NCI-H2081 treated with DMSO at 0.1 percent for 48 hours (cell line): Measurements from ENCODE around the gene ZFR.
"Not testable (repeated sequence)": the region's sequence is repeated elsewhere in the genome, so short reads cannot be mapped to it uniquely, and the experiment has no call there.

Experiments used
- DNase-seq: peaks from one replicate; lab custom pipeline; 2025; lab: John Stamatoyannopoulos, UW

The ZFR gene

DNA sequence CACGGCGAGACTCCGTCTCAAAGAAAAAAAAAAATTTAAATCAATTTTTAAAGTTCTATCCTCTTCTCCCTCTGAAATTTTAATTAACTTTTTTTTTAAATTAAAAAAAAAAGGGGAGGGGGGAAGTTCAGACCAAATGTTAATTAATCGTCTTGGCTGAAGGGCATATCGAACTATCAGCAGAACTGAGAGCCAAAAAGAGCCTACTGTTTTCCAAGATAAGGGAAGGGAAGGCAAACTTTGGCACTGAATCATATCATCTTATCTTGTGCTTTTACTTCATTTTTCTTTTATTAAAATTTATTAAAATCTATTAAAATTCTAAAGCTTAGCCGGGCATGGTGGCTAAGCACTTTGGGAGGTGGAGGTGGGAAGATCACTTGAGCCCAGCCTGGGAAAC is 85.9 kb downstream of the ZFR start:
- DNase-seq = no peak

DNA sequence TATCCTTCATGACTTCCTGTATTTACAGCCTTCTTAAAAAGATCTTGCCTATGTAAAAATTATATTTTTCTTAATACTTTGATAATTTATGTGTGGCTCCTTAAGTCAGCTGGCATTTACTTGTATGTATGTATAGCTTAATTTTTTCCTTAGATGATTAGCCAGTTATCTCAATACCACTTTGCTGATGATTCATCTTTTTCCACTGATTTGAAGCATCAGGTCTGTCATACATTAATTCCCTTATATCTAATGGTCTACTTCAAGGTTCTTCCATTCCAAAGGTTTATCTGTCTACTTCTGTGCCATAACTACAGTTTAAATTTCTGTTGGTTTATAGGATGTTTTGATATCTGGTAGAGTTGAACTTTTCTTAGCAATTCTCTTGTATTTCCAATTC is 86.9 kb downstream of the ZFR start:
- DNase-seq = no peak

DNA sequence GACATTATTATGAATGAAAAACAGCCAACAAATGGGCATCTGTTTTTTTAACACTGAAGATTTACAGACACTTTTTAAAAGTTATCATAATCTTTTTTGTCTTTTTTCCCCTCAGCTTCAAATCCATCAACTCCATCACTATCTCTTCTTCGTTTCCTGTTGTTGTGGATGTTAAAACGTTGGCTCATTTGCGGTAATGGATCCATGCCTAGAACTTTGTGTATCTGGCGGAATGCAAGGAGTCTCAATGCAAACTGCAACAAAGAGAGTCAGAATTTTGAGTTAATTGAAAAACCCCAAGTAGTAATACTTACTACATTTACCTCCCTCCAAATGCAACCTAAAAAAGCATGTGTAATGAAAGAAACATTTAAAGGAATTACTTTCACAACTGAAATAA is 88.9 kb downstream of the ZFR start:
- no peak for DNase-seq

GRCh38 chr5:32353420-32353819 is 91.1 kb downstream of the ZFR start:
- no peak for DNase-seq

DNA sequence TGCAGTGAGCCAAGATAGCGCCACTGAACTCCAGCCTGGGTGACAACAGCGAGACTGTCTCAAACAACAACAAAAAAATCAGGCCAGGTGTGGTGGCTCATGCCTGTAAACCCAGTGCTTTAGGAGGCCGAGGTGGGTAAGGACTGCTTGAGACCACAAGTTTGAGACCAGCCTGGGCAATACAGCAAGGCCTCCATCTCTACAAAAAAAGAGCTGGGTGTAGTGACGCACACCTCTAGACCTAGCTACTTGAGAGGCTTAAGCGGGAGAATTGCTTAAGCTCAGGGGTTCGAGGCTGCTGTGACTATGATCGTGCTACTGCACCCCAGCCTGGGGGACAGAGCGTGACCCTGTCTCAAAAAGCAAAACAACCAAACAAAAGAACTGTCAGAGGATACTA is 91.9 kb downstream of the ZFR start:
- DNase-seq = no peak

GRCh38 chr5:32346869-32347268 is 97.7 kb downstream of the ZFR start:
- DNase-seq = no peak

DNA sequence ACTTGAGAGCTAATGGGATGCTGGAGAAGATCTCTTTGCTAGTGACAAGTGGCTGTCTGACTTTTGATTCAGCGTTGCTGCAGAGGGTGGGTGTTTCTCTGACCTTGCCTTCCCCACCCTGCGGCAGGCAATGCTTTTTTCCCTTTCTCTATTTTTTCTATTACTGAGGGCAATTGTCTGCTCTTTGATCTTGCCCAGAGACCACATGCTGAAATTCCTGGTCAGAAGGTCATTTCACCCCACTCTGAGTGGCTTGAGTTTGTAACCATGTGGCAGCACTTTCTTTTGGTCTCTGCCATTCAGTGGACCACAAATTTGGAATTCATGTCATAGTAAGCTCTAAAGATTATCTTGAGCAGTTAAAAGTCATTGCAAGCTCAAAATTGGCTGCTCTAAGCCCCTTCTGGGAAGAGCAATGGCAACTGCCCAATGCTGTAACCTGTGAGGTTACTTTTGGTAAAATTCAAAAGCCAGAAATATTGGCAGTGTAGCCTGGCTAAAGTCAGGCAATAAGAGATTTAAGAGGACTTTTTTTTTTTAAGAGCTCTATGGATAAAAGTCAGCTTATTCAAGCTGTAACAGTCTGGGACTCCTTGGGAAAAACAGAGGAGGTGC is 101.4 kb downstream of the ZFR start:
- no peak for DNase-seq

DNA sequence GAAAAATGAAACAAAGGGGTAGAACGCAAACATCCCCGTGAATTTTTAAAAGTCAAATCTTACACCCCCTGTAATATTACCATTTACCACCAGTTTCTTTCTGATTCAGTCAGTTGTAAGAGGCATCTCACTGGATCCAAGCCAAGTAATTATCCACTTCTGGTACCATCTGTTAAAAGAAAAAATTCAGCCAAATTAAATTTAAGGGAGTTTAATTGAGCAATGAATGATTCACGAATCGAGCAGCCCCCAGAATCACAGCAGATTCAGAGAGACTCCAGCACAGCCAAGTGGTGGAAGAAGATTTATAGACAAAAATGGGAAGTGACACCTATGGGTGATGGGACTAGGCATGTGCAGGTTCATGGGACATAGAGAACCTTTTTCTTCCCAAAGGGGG is 101.9 kb downstream of the ZFR start:
- no peak for DNase-seq

GRCh38 chr5:32339878-32340277 is 104.7 kb downstream of the ZFR start:
- no peak for DNase-seq

DNA sequence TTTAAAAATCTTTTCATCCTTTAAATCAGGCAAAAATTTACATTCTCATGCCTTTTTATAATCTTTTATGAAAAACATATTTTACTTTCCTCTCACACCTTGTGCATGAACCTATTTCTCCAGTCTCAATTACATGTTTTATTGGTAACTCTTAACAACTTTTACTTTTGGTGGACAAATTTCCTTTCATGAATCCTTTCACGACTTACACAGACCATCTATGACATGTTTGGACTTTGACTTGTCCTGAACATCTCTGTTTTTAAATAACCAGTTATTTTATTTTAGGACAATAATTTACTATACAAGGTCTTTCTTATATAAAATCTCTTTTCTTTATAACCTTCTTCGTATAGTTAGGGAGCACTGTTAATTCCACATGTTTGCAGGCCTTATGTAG is 105.3 kb downstream of the ZFR start:
- DNase-seq = peak; percentile 5

GRCh38 chr5:32332966-32333365 is 111.6 kb downstream of the ZFR start:
- DNase-seq = no peak

DNA sequence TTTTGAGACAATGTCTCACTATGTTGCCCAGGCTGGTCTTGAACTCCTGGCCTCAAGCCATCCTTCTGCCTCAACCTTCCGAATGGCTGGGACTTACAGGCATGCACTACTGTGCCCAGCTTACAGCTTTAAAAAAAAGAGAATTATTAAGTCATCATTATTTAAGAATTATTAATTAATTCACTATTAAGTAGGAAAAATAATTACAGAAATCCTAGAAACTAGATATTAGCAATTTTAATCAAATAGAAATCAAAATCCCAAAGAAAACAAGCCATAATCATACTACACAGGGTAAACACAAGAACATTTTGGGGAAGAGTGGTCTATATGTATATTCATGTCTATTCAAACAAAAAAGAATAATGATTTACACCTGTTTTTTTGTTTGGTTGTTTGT is 112.2 kb downstream of the ZFR start:
- no peak for DNase-seq

DNA sequence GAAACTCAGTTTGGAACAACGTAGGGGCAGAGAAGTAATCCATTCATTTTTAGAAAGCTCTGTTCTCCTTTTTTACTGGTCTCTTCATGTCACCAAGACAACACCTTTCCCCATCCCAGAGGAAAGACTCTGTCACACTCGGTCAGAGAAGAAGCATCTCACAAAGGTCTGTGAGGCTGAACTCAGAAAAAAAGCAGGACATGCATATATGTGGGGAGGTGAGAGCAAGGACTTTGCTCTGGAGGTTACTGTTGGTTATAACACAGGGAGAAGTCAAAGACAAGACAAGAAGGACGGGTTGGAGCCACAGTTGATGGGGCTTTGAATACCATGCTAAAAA is 112.6 kb downstream of the ZFR start:
- DNase-seq = no peak

GRCh38 chr5:32331217-32331934 is 113.2 kb downstream of the ZFR start:
- no peak for DNase-seq

DNA sequence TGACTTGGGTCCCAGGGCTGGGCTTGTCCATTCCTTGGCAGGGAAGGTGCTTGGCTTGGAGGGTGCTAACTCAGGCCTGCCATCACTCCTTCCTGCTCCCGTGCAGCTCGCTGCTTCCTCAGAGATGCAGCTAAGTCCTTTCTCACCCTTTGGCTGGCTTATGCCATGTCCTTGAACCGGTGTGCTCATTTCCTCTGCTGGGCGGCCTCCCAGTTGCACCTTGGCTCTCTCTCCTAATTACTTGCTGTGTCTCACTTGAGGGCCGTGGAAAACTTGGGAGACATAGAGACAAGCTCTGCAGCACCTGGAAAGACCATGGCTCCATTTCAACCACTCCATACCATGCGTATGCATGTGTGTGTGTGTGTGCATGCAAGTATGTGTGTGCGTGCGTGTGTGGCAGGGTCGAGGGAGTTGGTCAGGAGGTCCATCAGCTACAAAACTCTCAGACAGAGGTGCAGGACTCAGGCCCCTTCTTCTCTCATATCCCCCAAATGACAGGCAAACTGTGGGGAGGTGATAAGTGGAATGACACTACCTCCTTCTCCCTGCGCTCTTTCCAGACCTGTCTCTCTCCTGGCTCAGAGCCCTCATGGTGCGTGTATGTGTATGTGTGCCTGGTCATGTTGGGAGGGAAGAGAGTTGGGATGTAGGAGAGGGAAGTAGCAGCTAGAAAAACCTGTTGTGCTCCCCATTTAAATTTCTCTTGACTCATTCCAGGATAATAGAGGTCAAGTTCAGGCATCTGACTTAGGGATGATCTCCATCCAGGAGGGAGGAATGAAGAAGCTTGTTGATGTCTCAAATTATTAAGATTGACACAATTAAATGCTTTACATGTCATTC is 114.2 kb downstream of the ZFR start:
- DNase-seq = no peak

DNA sequence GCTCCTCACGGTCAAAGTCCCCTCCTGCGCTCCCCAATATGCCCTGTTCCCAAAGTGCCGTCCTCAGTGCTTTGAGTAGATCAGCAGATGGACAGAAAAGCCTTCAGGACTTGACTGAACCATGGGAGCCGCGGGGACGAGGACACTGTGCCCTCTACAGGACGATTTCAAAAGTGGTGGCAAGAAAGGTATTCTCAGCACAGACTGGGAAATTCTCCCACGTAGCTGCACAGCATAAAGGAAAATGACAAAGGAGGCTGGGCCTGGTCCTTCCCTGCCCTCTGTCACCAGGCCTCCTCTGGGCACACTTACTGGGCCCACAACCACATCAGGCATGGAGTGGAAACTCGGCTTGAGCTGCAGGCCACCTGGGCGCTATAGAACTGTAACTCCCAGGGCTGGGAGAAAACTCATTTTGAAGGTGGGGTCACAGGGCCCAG is 115.1 kb downstream of the ZFR start:
- DNase-seq = peak; percentile 14

DNA sequence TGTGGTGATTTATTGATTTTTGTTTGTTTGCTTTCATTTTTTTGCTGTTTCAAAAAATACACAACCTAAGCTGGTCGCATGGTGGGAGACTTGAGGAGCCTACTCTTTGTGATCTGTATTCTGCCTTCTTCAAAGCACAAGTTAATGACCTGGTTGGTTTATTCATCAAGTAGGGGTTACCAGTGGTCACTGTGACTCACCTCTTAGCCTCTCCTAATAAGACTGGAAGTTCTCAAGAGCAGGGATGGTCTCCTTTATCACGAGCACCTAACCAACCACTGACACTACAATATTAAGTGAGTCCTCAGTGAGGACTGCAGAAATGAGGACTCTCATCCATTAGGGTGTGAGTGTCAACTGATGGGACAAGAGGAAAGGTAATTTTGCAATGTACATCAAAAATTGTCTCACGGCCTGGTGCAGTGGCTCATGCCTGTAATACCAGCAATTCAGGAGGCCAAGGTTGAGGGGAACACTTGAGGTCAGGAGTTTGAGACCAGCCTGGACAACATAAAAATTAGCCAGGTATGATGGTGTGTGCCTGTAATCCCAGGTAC is 118.2 kb downstream of the ZFR start:
- no peak for DNase-seq

DNA sequence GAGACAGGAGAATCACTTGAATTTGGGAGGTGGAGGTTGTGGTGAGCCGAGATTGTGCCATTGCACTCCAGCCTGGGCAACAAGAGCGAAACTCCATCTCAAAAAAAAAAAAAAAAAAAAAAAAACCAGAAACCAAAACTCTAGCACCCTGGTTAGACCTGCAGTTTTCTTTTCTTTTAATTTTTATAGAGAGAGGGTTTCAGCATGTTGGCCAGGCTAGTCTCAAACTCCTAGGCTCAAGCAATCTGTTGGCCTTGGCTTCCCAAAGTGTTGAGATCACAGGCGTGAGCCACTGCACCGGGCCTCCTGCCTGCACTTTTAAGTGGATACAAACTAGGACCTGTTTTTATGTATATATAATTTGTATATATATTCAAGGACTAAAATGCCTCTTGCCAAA is 118.9 kb downstream of the ZFR start:
- no peak for DNase-seq

GRCh38 chr5:32325062-32325461 is 119.5 kb downstream of the ZFR start:
- DNase-seq = no peak

GRCh38 chr5:32323741-32324140 is 120.8 kb downstream of the ZFR start:
- no peak for DNase-seq

GRCh38 chr5:32322882-32323281 is 121.7 kb downstream of the ZFR start:
- no peak for DNase-seq

GRCh38 chr5:32321787-32322186 is 122.8 kb downstream of the ZFR start:
- not testable (repeated sequence) for DNase-seq

DNA sequence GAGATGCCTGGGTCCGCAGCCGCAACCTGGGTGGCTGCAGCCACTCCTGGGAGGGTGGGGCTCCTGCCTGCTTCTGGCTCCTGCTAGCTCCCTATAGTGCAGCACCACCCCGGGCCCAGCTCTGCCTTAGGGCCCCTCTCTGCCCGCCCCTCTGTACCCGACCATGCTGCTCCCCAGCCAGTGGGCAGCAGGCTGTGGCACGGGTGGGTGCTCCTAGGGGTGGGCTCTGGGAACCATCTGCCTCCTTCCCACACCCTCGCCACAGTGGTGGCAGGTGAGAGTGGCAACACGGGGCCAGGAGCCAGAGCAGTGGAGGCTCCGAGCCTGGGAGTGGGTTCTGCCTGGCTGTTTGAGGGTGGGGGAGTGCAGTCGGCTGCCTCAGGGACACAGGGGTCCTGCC is 124.0 kb downstream of the ZFR start:
- DNase-seq = no peak
